Astrocyte (in vitro differentiated cells and primary cell): ENCODE results near the gene CCDC88B. TPM values are rescaled to one million over a fixed set of nuclear protein-coding genes. Genes with fewer than 3 reads are reported as not detected.

Experiments used
- DNase-seq: peaks from one replicate; pipeline ENCODE4 v3.0.0-alpha.2; 2010; ENCODE audit warnings: low read depth
- FAIRE-seq: peaks from 2 replicates; lab custom pipeline; 2011; peaks lifted over from hg19 to GRCh38; lab: Jason Lieb, UNC
- H2AFZ ChIP-seq: 2 replicates; pipeline ENCODE4 v1.6.0; 2012; ENCODE audit warnings: low read depth, low read length, inconsistent platforms
- H3K27ac ChIP-seq: 2 replicates; pipeline ENCODE4 v1.5.1; 2011; ENCODE audit warnings: low read depth, low read length, inconsistent platforms
- H3K27me3 ChIP-seq: 2 replicates; pipeline ENCODE4 v1.6.0; 2011; ENCODE audit warnings: low read length, inconsistent platforms; ENCODE audit not compliant: insufficient read depth
- H3K36me3 ChIP-seq: 2 replicates; pipeline ENCODE4 v1.5.1; 2011; ENCODE audit warnings: low read length, inconsistent platforms; ENCODE audit not compliant: insufficient read depth
- H3K4me1 ChIP-seq: 2 replicates; pipeline ENCODE4 v1.5.1; 2011; ENCODE audit warnings: low read length, inconsistent platforms; ENCODE audit not compliant: insufficient read depth
- H3K4me2 ChIP-seq: 2 replicates; pipeline ENCODE4 v1.6.0; 2012; ENCODE audit warnings: low read length, inconsistent platforms
- H3K4me3 ChIP-seq: 2 replicates; pipeline ENCODE4 v1.5.1; 2011; ENCODE audit warnings: low read depth, mild to moderate bottlenecking, low read length, inconsistent platforms; ENCODE audit not compliant: insufficient read depth
- H3K79me2 ChIP-seq: 2 replicates; pipeline ENCODE4 v1.6.0; 2012; ENCODE audit warnings: mild to moderate bottlenecking, low read length, inconsistent platforms; ENCODE audit not compliant: insufficient read depth
- H3K9ac ChIP-seq: 2 replicates; pipeline ENCODE4 v1.6.0; 2012; ENCODE audit warnings: mild to moderate bottlenecking, low read length, inconsistent platforms
- H3K9me3 ChIP-seq: 2 replicates; pipeline ENCODE4 v1.5.1; 2012; ENCODE audit warnings: low read depth, mild to moderate bottlenecking, low read length, inconsistent platforms; ENCODE audit not compliant: insufficient read depth
- H4K20me1 ChIP-seq: 2 replicates; pipeline ENCODE4 v1.6.0; 2012; ENCODE audit warnings: low read length, inconsistent platforms; ENCODE audit not compliant: insufficient read depth
- H3K27ac Mint-ChIP-seq: one replicate; pipeline ENCODE4 v1.8.0; 2021; ENCODE audit warnings: mild to moderate bottlenecking, mixed read lengths; ENCODE audit not compliant: unreplicated experiment
- H3K27me3 Mint-ChIP-seq: one replicate; pipeline ENCODE4 v1.8.0; 2021; ENCODE audit warnings: low read depth, mixed read lengths; ENCODE audit not compliant: unreplicated experiment
- H3K36me3 Mint-ChIP-seq: one replicate; pipeline ENCODE4 v1.8.0; 2021; ENCODE audit warnings: low read depth, mixed read lengths; ENCODE audit not compliant: unreplicated experiment
- H3K4me1 Mint-ChIP-seq: one replicate; pipeline ENCODE4 v1.8.0; 2021; ENCODE audit warnings: low read depth, mixed read lengths; ENCODE audit not compliant: unreplicated experiment
- H3K4me3 Mint-ChIP-seq: one replicate; pipeline ENCODE4 v1.8.0; 2021; ENCODE audit warnings: mild to moderate bottlenecking, moderate library complexity, mixed read lengths; ENCODE audit not compliant: unreplicated experiment
- H3K9me3 Mint-ChIP-seq: one replicate; pipeline ENCODE4 v1.8.0; 2021; ENCODE audit warnings: mild to moderate bottlenecking, mixed read lengths; ENCODE audit not compliant: unreplicated experiment
- CTCF ChIP-seq: IDR thresholded peaks from 2 replicates; pipeline ENCODE4 v1.5.1; 2011; ENCODE audit warnings: low read depth, mild to moderate bottlenecking, inconsistent platforms, low read length, moderate library complexity; ENCODE audit not compliant: insufficient read depth
- EZH2 ChIP-seq: IDR thresholded peaks from 2 replicates; pipeline ENCODE4 v1.6.1; 2012; ENCODE audit warnings: mild to moderate bottlenecking, low read length, inconsistent platforms; ENCODE audit not compliant: insufficient read depth
- total RNA-seq: library from RNA; stranded (reverse); gene quantifications from 2 replicates; pipeline ENCODE4 v1.2.1, GENCODE V29; 2021

The CCDC88B gene
- total RNA-seq, 1 donor from 2014 or later, result 1.2 TPM

- H2AFZ ChIP-seq, result no peak overlapping the region
- H3K4me1 ChIP-seq, result peaks cover 16% of the 10 kb centered on the region
- peaks cover 4% of the 10 kb centered on the region for H4K20me1 ChIP-seq
- no peak for FAIRE-seq
- H3K79me2 ChIP-seq, result no peaks in the 10 kb centered on the region
- no peaks in the 10 kb centered on the region for H3K9me3 ChIP-seq
- H3K9ac ChIP-seq, result peak overlapping the region; percentile 27
- H3K4me3 Mint-ChIP-seq, result no peak overlapping the region
- no peaks in the 10 kb centered on the region for H3K36me3 ChIP-seq
- H3K27me3 ChIP-seq, result no peaks in the 10 kb centered on the region
- no peaks in the 10 kb centered on the region for H3K36me3 Mint-ChIP-seq
- peaks cover 8% of the 10 kb centered on the region for H3K27me3 Mint-ChIP-seq
- no peak overlapping the region for H3K4me3 ChIP-seq
- no peaks in the 10 kb centered on the region for H3K9me3 Mint-ChIP-seq
- TF ChIP-seq EZH2, result no peak
- peaks cover 11% of the 10 kb centered on the region for H3K4me1 Mint-ChIP-seq
- peak; percentile 94 for DNase-seq
- H3K27ac Mint-ChIP-seq, result peak overlapping the region; percentile 88
- peak overlapping the region; percentile 51 for H3K27ac ChIP-seq
- H3K4me2 ChIP-seq, result peak overlapping the region; percentile 44
These were observed 5.0 kb upstream of the CCDC88B start for GRCh38 chr11:64334764-64335735.

- peaks cover 6% of the 10 kb centered on the region for H3K4me1 Mint-ChIP-seq
- no peak for TF ChIP-seq CTCF
- no peak for TF ChIP-seq EZH2
- Histone ChIP-seq H3K27me3 (no peaks in the 10 kb centered on the region), H3K4me1 (peaks cover 12% of the 10 kb centered on the region), H3K9me3 (no peaks in the 10 kb centered on the region), H3K36me3 (no peaks in the 10 kb centered on the region), H3K4me2 (no peak overlapping the region), H4K20me1 (no peaks in the 10 kb centered on the region), H3K27ac (no peak overlapping the region), H3K79me2 (no peaks in the 10 kb centered on the region), H3K9ac (no peak overlapping the region), H2AFZ (no peak overlapping the region), H3K4me3 (no peak overlapping the region)
- peaks cover 12% of the 10 kb centered on the region for H3K27me3 Mint-ChIP-seq
- DNase-seq, result no peak
- no peaks in the 10 kb centered on the region for H3K9me3 Mint-ChIP-seq
- peak overlapping the region; percentile 11 for H3K4me3 Mint-ChIP-seq
- no peaks in the 10 kb centered on the region for H3K36me3 Mint-ChIP-seq
- no peak for FAIRE-seq
- H3K27ac Mint-ChIP-seq, result no peak overlapping the region
These were observed 2.3 kb upstream of the CCDC88B start for GRCh38 chr11:64337538-64338249.

- Mint-ChIP-seq H3K36me3 (no peaks in the 10 kb centered on the region), H3K4me3 (no peak overlapping the region), H3K9me3 (no peaks in the 10 kb centered on the region), H3K27ac (no peak overlapping the region), H3K27me3 (peaks cover 12% of the 10 kb centered on the region), H3K4me1 (peaks cover 6% of the 10 kb centered on the region)
- H3K27ac ChIP-seq, result no peak overlapping the region
- H4K20me1 ChIP-seq, result no peaks in the 10 kb centered on the region
- peaks cover 12% of the 10 kb centered on the region for H3K4me1 ChIP-seq
- no peak overlapping the region for H3K4me2 ChIP-seq
- no peaks in the 10 kb centered on the region for H3K27me3 ChIP-seq
- no peak overlapping the region for H3K4me3 ChIP-seq
- H3K79me2 ChIP-seq, result no peaks in the 10 kb centered on the region
- H3K9ac ChIP-seq, result no peak overlapping the region
- no peaks in the 10 kb centered on the region for H3K36me3 ChIP-seq
- H2AFZ ChIP-seq, result no peak overlapping the region
- FAIRE-seq (no peak), DNase-seq (no peak)
- TF ChIP-seq EZH2, result no peak
- no peaks in the 10 kb centered on the region for H3K9me3 ChIP-seq
These were observed 1.3 kb upstream of the CCDC88B start for GRCh38 chr11:64338716-64339115.
